Stimulated activated CD4-positive, alpha-beta T cell treated with anti-CD3 and anti-CD28 coated beads, TNF-alpha, amount 100 ng/mL, for 4 hours (primary cell): Measurements from ENCODE around the gene PPFIA4.
A peak's percentile ranks its signal among the peaks of the same experiment; 100 is the strongest.
"Not testable (repeated sequence)": the region's sequence is repeated elsewhere in the genome, so short reads cannot be mapped to it uniquely, and the experiment has no call there.

Experiments used
- DNase-seq, 3 experiments: peaks; one replicate each; pipeline ENCODE4 v3.0.0-alpha.2; 2020; ENCODE audit warnings: low read depth in 3 of 3

Gene PPFIA4

GRCh38 chr1:203026031-203026665 is at the start of gene PPFIA4:
PPFIA4 (plus strand) TSS chr1:203026491; CDS start chr1:203039009, 12,518 bp downstream.
- peak; percentile 70 to 80 (median 75) for DNase-seq

- DNase-seq, result no peak
These were observed 49.7 kb upstream of the PPFIA4 start for GRCh38 chr1:202976633-202977032.

- DNase-seq, result no peak
These were observed 46.8 kb upstream of the PPFIA4 start for GRCh38 chr1:202979459-202979858.

- DNase-seq, result no peak
These were observed 44.4 kb upstream of the PPFIA4 start for GRCh38 chr1:202981939-202982338.

- DNase-seq, result no peak
These were observed 43.4 kb upstream of the PPFIA4 start for GRCh38 chr1:202982715-202983430.

- DNase-seq, result not testable (repeated sequence)
These were observed 40.2 kb upstream of the PPFIA4 start for GRCh38 chr1:202986120-202986519.

GRCh38 chr1:202987255-202987654 is 39.0 kb upstream of the PPFIA4 start:
- DNase-seq, result no peak

- DNase-seq, result no peak
These were observed 38.2 kb upstream of the PPFIA4 start for GRCh38 chr1:202987922-202988583.

GRCh38 chr1:202989879-202990278 is 36.4 kb upstream of the PPFIA4 start:
- DNase-seq, result no peak

GRCh38 chr1:202991112-202991511 is 35.2 kb upstream of the PPFIA4 start:
- DNase-seq, result no peak

- no peak for DNase-seq
These were observed 31.5 kb upstream of the PPFIA4 start for GRCh38 chr1:202994756-202995155.

- peak in 2 of 3 experiments; percentile 16 to 44 for DNase-seq
These were observed 27.2 kb upstream of the PPFIA4 start for GRCh38 chr1:202998836-202999750.

- DNase-seq, result no peak
These were observed 25.9 kb upstream of the PPFIA4 start for GRCh38 chr1:203000217-203000944.

GRCh38 chr1:203001986-203002385 is 24.3 kb upstream of the PPFIA4 start:
- DNase-seq, result no peak

- DNase-seq, result no peak
These were observed 23.3 kb upstream of the PPFIA4 start for GRCh38 chr1:203002951-203003350.

GRCh38 chr1:203005395-203006142 is 20.7 kb upstream of the PPFIA4 start:
- not testable (repeated sequence) for DNase-seq

GRCh38 chr1:203006948-203007871 is 19.1 kb upstream of the PPFIA4 start, which contains the start of gene TMEM183A:
TMEM183A (plus strand) TSS chr1:203007374; CDS start chr1:203007466, 92 bp downstream.
- DNase-seq, result peak; percentile 80 to 92 (median 91)

- DNase-seq, result no peak
These were observed 17.1 kb upstream of the PPFIA4 start for GRCh38 chr1:203009185-203009584.

GRCh38 chr1:203011582-203011981 is 14.7 kb upstream of the PPFIA4 start:
- DNase-seq, result no peak
